H9 (cell line): Measurements from ENCODE around the gene ALX3. TPM values are rescaled to one million over a fixed set of nuclear protein-coding genes. Genes with fewer than 3 reads are reported as not detected.

Experiments used
- DNase-seq: peaks from one replicate; pipeline ENCODE4 v3.0.0-alpha.2; 2017
- H2AFZ ChIP-seq: one replicate; pipeline ENCODE4 v1.6.1; 2013; ENCODE audit warnings: mild to moderate bottlenecking, low read length, control low read depth, moderate library complexity
- H2AK5ac ChIP-seq: 2 replicates; pipeline ENCODE4 v1.6.1; 2013; ENCODE audit warnings: low read length, control low read depth, mixed read lengths; ENCODE audit not compliant: insufficient read length
- H2BK120ac ChIP-seq: one replicate; pipeline ENCODE4 v1.6.1; 2013; ENCODE audit warnings: low read depth, mild to moderate bottlenecking, low read length, control low read depth, inconsistent platforms; ENCODE audit not compliant: poor library complexity, severe bottlenecking
- H2BK12ac ChIP-seq: 2 replicates; pipeline ENCODE4 v1.6.1; 2013; ENCODE audit warnings: low read length, control low read depth, mixed read lengths, low read depth; ENCODE audit not compliant: insufficient read length
- H2BK15ac ChIP-seq: 2 replicates; pipeline ENCODE4 v1.6.1; 2013; ENCODE audit warnings: low read depth, low read length, control low read depth
- H2BK20ac ChIP-seq: one replicate; pipeline ENCODE4 v1.6.1; 2013; ENCODE audit warnings: low read depth, mild to moderate bottlenecking, low read length, control low read depth, inconsistent platforms; ENCODE audit not compliant: poor library complexity, severe bottlenecking
- H2BK5ac ChIP-seq: 2 replicates; pipeline ENCODE4 v1.6.1; 2013; ENCODE audit warnings: low read length, control low read depth, mixed read lengths; ENCODE audit not compliant: insufficient read length
- H3K14ac ChIP-seq: 2 replicates; pipeline ENCODE4 v1.6.1; 2013; ENCODE audit warnings: low read length, control low read depth; ENCODE audit not compliant: insufficient read depth
- H3K18ac ChIP-seq: 2 replicates; pipeline ENCODE4 v1.6.1; 2013; ENCODE audit warnings: low read depth, mild to moderate bottlenecking, mixed read lengths, low read length, control low read depth; ENCODE audit not compliant: insufficient read length
- H3K23ac ChIP-seq: 2 replicates; pipeline ENCODE4 v1.6.1; 2013; ENCODE audit warnings: low read length, control low read depth, mixed read lengths, low read depth; ENCODE audit not compliant: insufficient read length
- H3K23me2 ChIP-seq: 2 replicates; pipeline ENCODE4 v1.6.1; 2013; ENCODE audit warnings: low read depth, mild to moderate bottlenecking, mixed read lengths, low read length, control low read depth; ENCODE audit not compliant: insufficient read length, poor library complexity, severe bottlenecking
- H3K27ac ChIP-seq: 2 replicates; pipeline ENCODE4 v1.5.1; 2013; ENCODE audit warnings: low read length, control low read depth, mixed read lengths, low read depth; ENCODE audit not compliant: insufficient read length
- H3K27me3 ChIP-seq: 2 replicates; pipeline ENCODE4 v1.6.1; 2013; ENCODE audit warnings: low read length, control low read depth, inconsistent platforms; ENCODE audit not compliant: insufficient read depth
- H3K4ac ChIP-seq: 2 replicates; pipeline ENCODE4 v1.6.1; 2013; ENCODE audit warnings: low read depth, mild to moderate bottlenecking, control low read depth, inconsistent platforms, low read length, moderate library complexity
- H3K4me1 ChIP-seq: 2 replicates; pipeline ENCODE4 v1.6.1; 2013; ENCODE audit warnings: low read length, control low read depth, inconsistent platforms; ENCODE audit not compliant: insufficient read depth
- H3K4me2 ChIP-seq: 2 replicates; pipeline ENCODE4 v1.6.1; 2013; ENCODE audit warnings: low read length, control low read depth, mixed read lengths; ENCODE audit not compliant: insufficient read length, insufficient read depth
- H3K56ac ChIP-seq: 2 replicates; pipeline ENCODE4 v1.6.1; 2013; ENCODE audit warnings: low read depth, mild to moderate bottlenecking, mixed read lengths, low read length, control low read depth; ENCODE audit not compliant: insufficient read length
- H3K79me1 ChIP-seq: 2 replicates; pipeline ENCODE4 v1.6.1; 2013; ENCODE audit warnings: low read depth, mild to moderate bottlenecking, moderate library complexity, low read length, control low read depth, inconsistent platforms; ENCODE audit not compliant: insufficient read depth, poor library complexity, severe bottlenecking
- H3K79me2 ChIP-seq: 2 replicates; pipeline ENCODE4 v1.6.1; 2013; ENCODE audit warnings: low read length, control low read depth, inconsistent platforms; ENCODE audit not compliant: insufficient read depth
- H3K9ac ChIP-seq: 2 replicates; pipeline ENCODE4 v1.6.1; 2013; ENCODE audit warnings: low read length, control low read depth, mixed read lengths; ENCODE audit not compliant: insufficient read length; ENCODE audit errors: extremely low read depth
- H3K9me3 ChIP-seq: one replicate; pipeline ENCODE4 v1.6.1; 2013; ENCODE audit warnings: low read depth, low read length, inconsistent platforms; ENCODE audit not compliant: control insufficient read depth
- H3T11ph ChIP-seq: one replicate; pipeline ENCODE4 v1.6.1; 2013; ENCODE audit warnings: mild to moderate bottlenecking, low read length, control low read depth, inconsistent platforms
- H4K20me1 ChIP-seq: one replicate; pipeline ENCODE4 v1.6.1; 2013; ENCODE audit not compliant: control insufficient read depth, insufficient read length, insufficient read depth
- H4K5ac ChIP-seq: 2 replicates; pipeline ENCODE4 v1.6.1; 2013; ENCODE audit warnings: low read depth, mild to moderate bottlenecking, mixed read lengths, low read length, control low read depth; ENCODE audit not compliant: insufficient read length
- H4K8ac ChIP-seq: replicated peaks from 2 replicates; pipeline ENCODE4 v1.6.1; 2013; ENCODE audit warnings: low read length, control low read depth, mixed read lengths, low read depth; ENCODE audit not compliant: insufficient read length
- H4K91ac ChIP-seq: 2 replicates; pipeline ENCODE4 v1.6.1; 2013; ENCODE audit warnings: low read depth, mild to moderate bottlenecking, moderate library complexity, mixed read lengths, low read length, control low read depth; ENCODE audit not compliant: insufficient read length
- H3K27ac Mint-ChIP-seq, 3 experiments: 2 replicates in 2 of 3; 3 replicates in 1 of 3; pipeline ENCODE4 v1.8.0; 2020 to 2021; ENCODE audit warnings: mixed read lengths in 3 of 3, mild to moderate bottlenecking in 1 of 3, moderate library complexity in 1 of 3
- H3K27me3 Mint-ChIP-seq: 2 replicates; pipeline ENCODE4 v1.8.0; 2021; ENCODE audit warnings: low read depth, mild to moderate bottlenecking, moderate library complexity, mixed read lengths
- H3K36me3 Mint-ChIP-seq, 3 experiments: 2 replicates in 2 of 3; 3 replicates in 1 of 3; pipeline ENCODE4 v1.8.0; 2020 to 2021; ENCODE audit warnings: low read depth in 3 of 3, mixed read lengths in 3 of 3; ENCODE audit not compliant: insufficient read depth in 1 of 3
- H3K4me1 Mint-ChIP-seq, 2 experiments: 2 replicates each; pipeline ENCODE4 v1.8.0; 2020; ENCODE audit warnings: mixed read lengths in 2 of 2
- H3K4me3 Mint-ChIP-seq, 2 experiments: 2 replicates in 1 of 2; 3 replicates in 1 of 2; pipeline ENCODE4 v1.8.0; 2020 to 2021; ENCODE audit warnings: mild to moderate bottlenecking in 2 of 2, mixed read lengths in 2 of 2, moderate library complexity in 1 of 2
- H3K9me3 Mint-ChIP-seq, 2 experiments: 2 replicates in 1 of 2; 3 replicates in 1 of 2; pipeline ENCODE4 v1.8.0; 2020; ENCODE audit warnings: mild to moderate bottlenecking in 2 of 2, mixed read lengths in 2 of 2, moderate library complexity in 1 of 2
- CTCF ChIP-seq: fragments of 200-600 bp; sonication (generic); conservative IDR thresholded peaks from 3 replicates; pipeline ENCODE4 v1.8.0; 2021; ENCODE audit warnings: antibody characterized with exemption, mild to moderate bottlenecking
- WGBS: extraction: QIAGEN DNeasy Blood & Tissue Kit; methylation state at CpG from one replicate; pipeline ENCODE4 v1.1.7; 2013; ENCODE audit warnings: missing lambda C conversion rate, low lambda C conversion rate, mixed read lengths; ENCODE audit not compliant: insufficient read length; ENCODE audit errors: extremely low coverage; 5-methylcytosine and 5-hydroxymethylcytosine counted together
- total RNA-seq: library from RNA; stranded (reverse); gene quantifications from 2 replicates; pipeline ENCODE4 v1.2.1, GENCODE V29; 2021

ALX3 gene
- total RNA-seq, 1 experiment from 2014 or later = not detected

GRCh38 chr1:110067479-110067892, 3.0 kb downstream of the ALX3 start:
- peaks cover 86% of the 10 kb centered on the region for H3K27me3 Mint-ChIP-seq
- peak overlapping the region; percentile 26 for H3K4me2 ChIP-seq
- WGBS = no CpG with 5 or more reads among the region's 23 CpGs

More at GRCh38 chr1:110067479-110067892, 3.0 kb downstream of the ALX3 start:
- no peak overlapping the region for H3K4ac ChIP-seq
- peaks cover 7% of the 10 kb centered on the region for H3K23me2 ChIP-seq
- H4K8ac ChIP-seq = no peak overlapping the region
- H3K9ac ChIP-seq = no peak overlapping the region
- no peak overlapping the region for H2BK20ac ChIP-seq
- H3K14ac ChIP-seq = no peak overlapping the region
- H2BK12ac ChIP-seq = no peak overlapping the region
- no peak overlapping the region for H2AK5ac ChIP-seq
- no peaks in the 10 kb centered on the region for H3K79me2 ChIP-seq
- peak; percentile 51 for DNase-seq
- no peaks in the 10 kb centered on the region for H3K79me1 ChIP-seq
- H3K4me3 Mint-ChIP-seq = peak overlapping the region; percentile 48 to 75
- H3K18ac ChIP-seq = no peak overlapping the region
- no peak overlapping the region for H2AFZ ChIP-seq
- H4K5ac ChIP-seq = no peak overlapping the region
- H3K27ac Mint-ChIP-seq = no peak overlapping the region
- no peak overlapping the region for H4K91ac ChIP-seq
- H3K27me3 ChIP-seq = peaks cover 63% of the 10 kb centered on the region
- H2BK15ac ChIP-seq = no peak overlapping the region
- no peaks in the 10 kb centered on the region; a peak in 1 of 7 replicates for H3K36me3 Mint-ChIP-seq
- no peak for TF ChIP-seq CTCF
- H3T11ph ChIP-seq = no peak overlapping the region
- peaks cover 0 to 3% of the 10 kb centered on the region in 2 experiments; a peak in 2 of 5 replicates for H3K9me3 Mint-ChIP-seq
- H2BK5ac ChIP-seq = no peak overlapping the region
- no peak overlapping the region for H2BK120ac ChIP-seq
- H3K56ac ChIP-seq = no peak overlapping the region
- no peak overlapping the region for H3K23ac ChIP-seq
- no peaks in the 10 kb centered on the region; the same call in 1 of the 2 replicates for H3K4me1 ChIP-seq
- H4K20me1 ChIP-seq = peaks cover 4% of the 10 kb centered on the region
- no peaks in the 10 kb centered on the region for H3K9me3 ChIP-seq
- no peak overlapping the region for H3K27ac ChIP-seq
- peaks cover 10 to 18% of the 10 kb centered on the region in 2 experiments for H3K4me1 Mint-ChIP-seq
